Endothelial cell of umbilical vein (primary cell): ENCODE data around the gene SLC12A3. TPM values are rescaled to one million over a fixed set of nuclear protein-coding genes. Genes with fewer than 3 reads are reported as not detected.

Experiments
- BruUV-seq: library from RNA; stranded (reverse); fragments of 400-500 nt; replicated peaks from 2 replicates; lab custom pipeline; 2021; lab: Mats Ljungman, UMichigan
- CTCF ChIA-PET: fragments of 300-600, 350-600 bp; sonication (Branson Sonifier 250); formaldehyde crosslinking; loops from one replicate; lab custom pipeline; 2021; ENCODE audit warnings: antibody characterized with exemption, inconsistent platforms; lab: Charles Lee
- POLR2A ChIA-PET: fragments of 300-600, 350-600 bp; sonication (Branson Sonifier 250); formaldehyde crosslinking; loops from one replicate; lab custom pipeline; 2021; ENCODE audit warnings: antibody characterized with exemption, inconsistent platforms; lab: Charles Lee
- DNase-seq: peaks from one replicate; pipeline ENCODE4 v3.0.0-alpha.2; 2011; ENCODE audit warnings: low read depth, low spot score
- FAIRE-seq: peaks from 2 replicates; lab custom pipeline; 2011; peaks lifted over from hg19 to GRCh38; lab: Jason Lieb, UNC
- H2AFZ ChIP-seq: 2 replicates; pipeline ENCODE4 v1.6.0; 2012; ENCODE audit warnings: low read depth, low read length, control low read depth, inconsistent platforms
- H3K27ac ChIP-seq: 2 replicates; pipeline ENCODE4 v1.5.1; 2011; ENCODE audit warnings: low read depth, mild to moderate bottlenecking, control low read depth, low read length, moderate library complexity; ENCODE audit not compliant: insufficient read depth
- H3K27me3 ChIP-seq, 2 experiments: 2 replicates each; pipeline versions ENCODE4 v1.6.0 to v1.6.1; 2011; ENCODE audit warnings: low read length in 2 of 2, mixed read lengths in 1 of 2; ENCODE audit not compliant: control insufficient read depth in 2 of 2, insufficient read depth in 2 of 2
- H3K36me3 ChIP-seq, 2 experiments: 2 replicates in 1 of 2; 3 replicates in 1 of 2; pipeline ENCODE4 v1.5.1; 2011; ENCODE audit warnings: low read length in 2 of 2, mild to moderate bottlenecking in 1 of 2, moderate library complexity in 1 of 2; ENCODE audit not compliant: control insufficient read depth in 2 of 2, insufficient read depth in 2 of 2; ENCODE audit errors: extremely low read depth in 1 of 2
- H3K4me1 ChIP-seq: 3 replicates; pipeline ENCODE4 v1.5.1; 2011; ENCODE audit warnings: mild to moderate bottlenecking, low read length; ENCODE audit not compliant: control insufficient read depth, insufficient read depth; ENCODE audit errors: extremely low read depth
- H3K4me2 ChIP-seq: 2 replicates; pipeline ENCODE4 v1.6.1; 2011; ENCODE audit warnings: low read length, control low read depth, mixed read lengths; ENCODE audit not compliant: insufficient read depth
- H3K4me3 ChIP-seq, 3 experiments: fragments of 200-600 bp in 1 of 3; sonication (generic), shearing (Covaris generic) in 1 of 3; replicated peaks in 1 of 3; 2 replicates each; pipeline ENCODE4 v1.5.1; 2011 to 2016; ENCODE audit warnings: control low read depth in 3 of 3, low read length in 3 of 3, mild to moderate bottlenecking in 2 of 3, inconsistent platforms in 1 of 3, low read depth in 1 of 3, moderate library complexity in 1 of 3; ENCODE audit not compliant: insufficient read depth in 1 of 3
- H3K79me2 ChIP-seq: 2 replicates; pipeline ENCODE4 v1.6.0; 2012; ENCODE audit warnings: low read length, inconsistent platforms; ENCODE audit not compliant: control insufficient read depth, insufficient read depth
- H3K9ac ChIP-seq: replicated peaks from 2 replicates; pipeline ENCODE3; 2011; ENCODE audit warnings: low read length, control low read depth; ENCODE audit not compliant: insufficient read depth; ENCODE audit errors: extremely low read depth
- H3K9me1 ChIP-seq: replicated peaks from 3 replicates; pipeline ENCODE4 v1.6.0; 2011; ENCODE audit warnings: mild to moderate bottlenecking, low read length; ENCODE audit not compliant: control insufficient read depth, insufficient read depth; ENCODE audit errors: extremely low read depth
- H3K9me3 ChIP-seq: replicated peaks from 2 replicates; pipeline ENCODE4 v1.5.1; 2012; ENCODE audit warnings: low read length, inconsistent platforms; ENCODE audit not compliant: control insufficient read depth, insufficient read depth
- H4K20me1 ChIP-seq: replicated peaks from 2 replicates; pipeline ENCODE3; 2011; ENCODE audit warnings: mild to moderate bottlenecking, low read length; ENCODE audit not compliant: control insufficient read depth, insufficient read depth; ENCODE audit errors: extremely low read depth
- CTCF ChIP-seq, 2 donors: IDR thresholded peaks; 1 replicate in 1 of 2; 2 replicates in 1 of 2; pipeline ENCODE4 v1.5.1; 2011; ENCODE audit warnings: low read length in 2 of 2, mild to moderate bottlenecking in 2 of 2, moderate library complexity in 2 of 2, control low read depth in 1 of 2, inconsistent platforms in 1 of 2, low read depth in 1 of 2; ENCODE audit not compliant: insufficient read depth in 1 of 2; ENCODE audit errors: extremely low read depth in 1 of 2
- EZH2 ChIP-seq: IDR thresholded peaks from 2 replicates; pipeline ENCODE4 v1.6.1; 2012; ENCODE audit warnings: borderline replicate concordance, low read depth, mild to moderate bottlenecking, moderate library complexity, low read length, inconsistent platforms; ENCODE audit not compliant: severe bottlenecking
- FOS ChIP-seq: IDR thresholded peaks from 2 replicates; pipeline ENCODE4 v1.6.1; 2011; ENCODE audit warnings: mild to moderate bottlenecking, low read length, moderate library complexity, borderline replicate concordance; ENCODE audit not compliant: insufficient read depth
- GATA2 ChIP-seq: IDR thresholded peaks from 2 replicates; pipeline ENCODE4 v1.7.0; 2011; ENCODE audit warnings: low read depth, mild to moderate bottlenecking, moderate library complexity, mixed read lengths, low read length; ENCODE audit not compliant: insufficient read length, insufficient read depth
- JUN ChIP-seq: IDR thresholded peaks from 2 replicates; pipeline ENCODE4 v1.6.1; 2011; ENCODE audit warnings: borderline replicate concordance, low read depth; ENCODE audit not compliant: insufficient read length, insufficient read depth
- MYC ChIP-seq: IDR thresholded peaks from one replicate; pipeline ENCODE4 v1.6.1; 2011; ENCODE audit warnings: mild to moderate bottlenecking, low read depth, low read length
- POLR2A ChIP-seq: IDR thresholded peaks from 2 replicates; pipeline ENCODE4 v1.6.1; 2012; ENCODE audit warnings: low read depth, mild to moderate bottlenecking, control low read depth, low read length
- POLR2AphosphoS5 ChIP-seq: IDR thresholded peaks from 2 replicates; pipeline ENCODE4 v1.6.1; 2012; ENCODE audit warnings: low read depth, mild to moderate bottlenecking, control low read depth, low read length, moderate library complexity; ENCODE audit not compliant: insufficient read depth
- dilution Hi-C: fragments of 300-500 bp; cut with MboI; formaldehyde crosslinking; loops from one replicate; pipeline ENCODE4 v1.15.0; 2019; ENCODE audit warnings: low sequenced_read_pairs; ENCODE audit not compliant: extremely low pct_ligation_motif_present
- intact Hi-C: fragments of 100-400 bp; cut with micrococcal nuclease; formaldehyde crosslinking; loops from one replicate; pipeline ENCODE4 v1.10.0; 2022
- polyA plus RNA-seq, 4 experiments: library from polyadenylated mRNA; depleted of rRNA in 3 of 4; stranded (reverse) in 3 of 4; unstranded in 1 of 4; fragments of >200 nt; gene quantifications; 2 replicates each; pipeline versions ENCODE4 v1.2.1 to v1.2.3, GENCODE V29; 2011 to 2012; ENCODE audit warnings: missing spikeins in 1 of 4
- total RNA-seq: library from RNA; stranded (reverse); gene quantifications from 2 replicates; pipeline ENCODE4 v1.2.3, GENCODE V29; 2021
- TF ChIP-seq, protein P1 (sequence below): IDR thresholded peaks from 2 replicates; pipeline ENCODE4 v1.6.1; 2011; ENCODE audit not compliant: insufficient read depth, insufficient read length

The SLC12A3 gene
- total and polyA plus RNA-seq, 2 donors (not counting 3 experiments of a cell fraction or from before 2014, with no cell fraction given) = not detected

DNA sequence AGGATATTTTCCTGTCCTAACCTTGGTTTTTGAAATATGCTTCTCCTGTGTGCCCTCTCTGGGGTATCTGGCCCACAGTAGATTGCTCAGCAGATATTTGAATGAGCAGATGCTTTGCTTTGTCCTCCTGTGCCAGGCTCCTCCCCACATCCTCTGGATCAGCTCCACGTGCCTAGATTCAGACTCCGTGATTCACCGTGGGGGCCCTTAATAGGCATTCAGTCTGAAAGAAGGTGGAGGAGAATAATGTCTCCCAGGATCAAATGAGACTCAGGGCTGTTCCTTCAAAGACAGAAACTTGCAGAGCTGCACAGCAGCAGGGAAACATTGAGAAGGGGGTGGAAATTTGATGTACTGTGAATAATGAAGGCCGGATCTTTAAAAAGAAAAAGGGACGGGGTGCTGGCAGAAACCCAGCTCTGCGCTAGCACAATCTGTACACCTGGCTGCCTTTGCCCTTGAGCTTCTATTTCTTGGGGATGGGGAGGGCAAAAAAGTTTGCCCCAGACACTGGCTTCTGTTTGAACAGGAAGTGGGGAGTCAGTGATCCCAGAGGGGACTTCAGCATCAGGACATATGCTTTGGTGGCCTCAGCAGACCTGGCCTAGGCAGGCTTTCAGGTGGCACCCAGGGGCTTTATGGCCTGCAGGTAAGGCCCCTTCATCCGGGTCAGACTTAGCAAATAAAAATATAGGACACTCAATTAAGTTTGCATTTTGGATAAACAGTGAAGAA is 15.9 kb upstream of the SLC12A3 start:
- Histone ChIP-seq H3K4me1 (peaks cover 32% of the 10 kb centered on the region), H3K9ac (no peak overlapping the region), H3K27ac (peak overlapping the region; percentile 31), H2AFZ (peak overlapping the region; percentile 16), H3K27me3 (no peaks in the 10 kb centered on the region), H3K4me3 (no peak overlapping the region), H3K4me2 (peak overlapping the region; percentile 2), H3K9me3 (no peaks in the 10 kb centered on the region), H3K79me2 (no peaks in the 10 kb centered on the region), H3K9me1 (no peaks in the 10 kb centered on the region), H4K20me1 (no peaks in the 10 kb centered on the region), H3K36me3 (peaks cover 0 to 7% of the 10 kb centered on the region in 2 experiments)
- intact Hi-C loops (loop anchor here (2.0 kb wide), 1 partner anchor 42 kb away; no protein-coding TSS in a partner anchor), dilution Hi-C loops (no loop called here)
- peak; percentile 39 for TF ChIP-seq FOS
- no peak for TF ChIP-seq MYC
- no peak for TF ChIP-seq POLR2A
- TF ChIP-seq EZH2 = no peak
- TF ChIP-seq CTCF (IDR thresholded peaks at IDR 0.05; ENCODE audit: extremely low read depth in 1 of 2, insufficient read depth in 1 of 2, low read depth in 1 of 2, low read length in 2 of 2) = no peak
- no peak for TF ChIP-seq POLR2AphosphoS5
- TF ChIP-seq GATA2 = peak; percentile 27
- no peak for TF ChIP-seq JUN
- TF ChIP-seq, protein P1, sequence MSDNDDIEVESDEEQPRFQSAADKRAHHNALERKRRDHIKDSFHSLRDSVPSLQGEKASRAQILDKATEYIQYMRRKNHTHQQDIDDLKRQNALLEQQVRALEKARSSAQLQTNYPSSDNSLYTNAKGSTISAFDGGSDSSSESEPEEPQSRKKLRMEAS = peak; percentile 66
- TSS peak; percentile 11 for BruUV-seq
- CTCF ChIA-PET = interaction anchor here (1.0 to 14.8 kb wide), 4 partner anchors 10 to 59 kb away, joined by 3 to 231 read pairs (median 5); no protein-coding TSS in a partner anchor
- POLR2A ChIA-PET = no interaction called here
- peak; percentile 57 for DNase-seq
- peak; percentile 78 for FAIRE-seq
